BE2C (cell line): ENCODE measurements around the gene DDAH1.

Experiments
- DNase-seq: peaks from one replicate; pipeline ENCODE4 v3.0.0-alpha.2; 2020
- H3K27me3 ChIP-seq: fragments of 250-450 bp; sonication (Bioruptor Pico); 2 replicates; pipeline ENCODE4 v1.5.1; 2020; ENCODE audit warnings: mild to moderate bottlenecking
- H3K36me3 ChIP-seq: fragments of 250-450 bp; sonication (Bioruptor Pico); 2 replicates; pipeline ENCODE4 v1.5.1; 2020; ENCODE audit warnings: mild to moderate bottlenecking
- H3K4me1 ChIP-seq: fragments of 250-450 bp; sonication (Bioruptor Pico); 2 replicates; pipeline ENCODE4 v1.5.1; 2020
- H3K4me3 ChIP-seq: 2 replicates; pipeline ENCODE4 v1.5.1; 2011; ENCODE audit warnings: low read depth, low read length
- H3K9me3 ChIP-seq: fragments of 250-450 bp; sonication (Bioruptor Pico); 2 replicates; pipeline ENCODE4 v1.5.1; 2020
- CTCF ChIP-seq: IDR thresholded peaks from 2 replicates; pipeline ENCODE4 v1.5.1; 2012; ENCODE audit warnings: mild to moderate bottlenecking, low read depth, low read length

The DDAH1 gene

GRCh38 chr1:85375493-85375892, 89.5 kb downstream of the DDAH1 start:
- no peak for TF ChIP-seq CTCF
- Histone ChIP-seq H3K4me3 (no peak overlapping the region), H3K27me3 (no peaks in the 10 kb centered on the region), H3K4me1 (no peaks in the 10 kb centered on the region), H3K36me3 (no peaks in the 10 kb centered on the region), H3K9me3 (no peaks in the 10 kb centered on the region)
- DNase-seq: no peak

- Histone ChIP-seq H3K36me3 (no peaks in the 10 kb centered on the region), H3K9me3 (no peaks in the 10 kb centered on the region), H3K4me1 (no peaks in the 10 kb centered on the region; the same call in 1 of the 2 replicates), H3K4me3 (no peak overlapping the region), H3K27me3 (no peaks in the 10 kb centered on the region)
- no peak for TF ChIP-seq CTCF
- no peak for DNase-seq
Measured at GRCh38 chr1:85374160-85374559, 90.8 kb downstream of the DDAH1 start.

GRCh38 chr1:85373378-85373708, 91.6 kb downstream of the DDAH1 start:
- H3K27me3 ChIP-seq: no peaks in the 10 kb centered on the region
- H3K4me3 ChIP-seq: no peak overlapping the region
- no peaks in the 10 kb centered on the region for H3K9me3 ChIP-seq
- TF ChIP-seq CTCF: no peak
- no peak for DNase-seq
- H3K36me3 ChIP-seq: no peaks in the 10 kb centered on the region
- no peaks in the 10 kb centered on the region; the same call in 1 of the 2 replicates for H3K4me1 ChIP-seq

GRCh38 chr1:85372683-85373377, 92.1 kb downstream of the DDAH1 start:
- no peak overlapping the region for H3K4me3 ChIP-seq
- no peaks in the 10 kb centered on the region for H3K9me3 ChIP-seq
- H3K4me1 ChIP-seq: no peaks in the 10 kb centered on the region; the same call in 1 of the 2 replicates
- no peak for DNase-seq
- H3K36me3 ChIP-seq: no peaks in the 10 kb centered on the region
- no peaks in the 10 kb centered on the region for H3K27me3 ChIP-seq
- TF ChIP-seq CTCF: no peak

GRCh38 chr1:85371021-85371420, 93.9 kb downstream of the DDAH1 start:
- no peaks in the 10 kb centered on the region for H3K36me3 ChIP-seq
- no peak overlapping the region for H3K4me3 ChIP-seq
- no peak for TF ChIP-seq CTCF
- DNase-seq: no peak
- no peaks in the 10 kb centered on the region for H3K27me3 ChIP-seq
- H3K9me3 ChIP-seq: no peaks in the 10 kb centered on the region
- H3K4me1 ChIP-seq: no peaks in the 10 kb centered on the region; the same call in 1 of the 2 replicates

DNA sequence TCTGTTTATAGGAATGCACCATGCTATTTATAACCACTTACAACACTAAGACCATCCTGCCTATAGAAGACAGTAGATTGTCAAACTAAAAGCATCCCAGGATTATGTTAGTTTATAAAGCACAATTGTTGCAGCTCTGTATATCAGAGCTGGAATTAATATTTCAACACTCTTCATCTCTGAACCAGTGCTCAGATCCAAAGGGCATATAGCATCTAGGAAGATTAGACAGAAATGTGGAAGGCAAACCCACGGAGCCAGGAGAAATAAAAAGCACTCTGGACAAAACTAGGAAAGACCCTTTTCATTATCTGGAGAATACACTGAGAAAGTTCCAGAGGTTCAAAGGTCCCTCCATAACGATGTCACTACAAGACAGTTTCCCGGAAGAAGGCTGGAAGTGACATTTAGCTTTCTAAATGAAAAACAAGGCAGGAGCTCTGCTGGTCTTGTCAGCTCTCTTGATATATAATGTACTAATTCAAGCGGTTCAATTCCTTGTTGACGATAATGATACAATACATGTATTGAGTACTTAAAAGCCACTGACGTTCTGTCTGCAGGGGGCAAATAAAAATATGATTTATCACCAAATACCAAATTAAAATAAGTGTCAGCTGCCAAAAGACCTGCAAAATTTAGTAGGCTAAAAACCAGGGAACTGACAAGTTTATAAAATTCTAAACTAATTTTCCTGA, 96.7 kb downstream of the DDAH1 start:
- Histone ChIP-seq H3K27me3 (no peaks in the 10 kb centered on the region), H3K4me3 (no peak overlapping the region), H3K36me3 (no peaks in the 10 kb centered on the region), H3K9me3 (no peaks in the 10 kb centered on the region), H3K4me1 (no peaks in the 10 kb centered on the region; the same call in 1 of the 2 replicates)
- no peak for TF ChIP-seq CTCF
- DNase-seq: no peak
